Panc1 (cell line): ENCODE measurements around the gene SFRP5. TPM values are rescaled to one million over a fixed set of nuclear protein-coding genes. Genes with fewer than 3 reads are reported as not detected.

Experiments used
- ATAC-seq: fragments of 200-7000 bp; cut with Tn5 transposase; 2 replicates; pipeline ENCODE4 v1.9.1; 2020; ENCODE audit warnings: mild to moderate bottlenecking, moderate library complexity
- BruUV-seq: library from RNA; stranded (reverse); fragments of 400-500 nt; replicated peaks from 2 replicates; lab custom pipeline; 2021; lab: Mats Ljungman, UMichigan
- CTCF ChIA-PET: fragments of 300-600 bp; sonication (Branson Sonifier 250); formaldehyde crosslinking; loops from one replicate; lab custom pipeline; 2022; ENCODE audit warnings: antibody characterized with exemption; lab: Charles Lee
- POLR2A ChIA-PET: fragments of 300-600 bp; sonication (Branson Sonifier 250); formaldehyde crosslinking; loops from one replicate; lab custom pipeline; 2022; ENCODE audit warnings: antibody characterized with exemption; lab: Charles Lee
- DNase-seq: peaks from one replicate; pipeline ENCODE4 v3.0.0-alpha.2; 2010; ENCODE audit warnings: low read depth, low spot score
- H3K27ac ChIP-seq: 2 replicates; pipeline ENCODE4 v1.5.1; 2011; ENCODE audit warnings: mild to moderate bottlenecking, low read length, inconsistent platforms
- H3K27me3 ChIP-seq: fragments of 200-500 bp; sonication (Bioruptor generic); 2 replicates; pipeline ENCODE4 v1.6.0; 2014; ENCODE audit warnings: low read length, inconsistent platforms; ENCODE audit not compliant: control insufficient read depth, insufficient read depth
- H3K36me3 ChIP-seq: fragments of 200-500 bp; sonication (Bioruptor generic); 2 replicates; pipeline ENCODE4 v1.5.1; 2014; ENCODE audit warnings: inconsistent platforms, mild to moderate bottlenecking, low read length, moderate library complexity; ENCODE audit not compliant: control insufficient read depth, insufficient read depth
- H3K4me1 ChIP-seq: 2 replicates; pipeline ENCODE4 v1.5.1; 2011; ENCODE audit warnings: inconsistent platforms, mild to moderate bottlenecking, low read length, moderate library complexity; ENCODE audit not compliant: control insufficient read depth, insufficient read depth
- H3K4me3 ChIP-seq, 2 experiments: 2 replicates each; pipeline ENCODE4 v1.5.1; 2011 to 2012; ENCODE audit warnings: low read depth in 2 of 2, low read length in 2 of 2, mild to moderate bottlenecking in 2 of 2, inconsistent platforms in 1 of 2, moderate library complexity in 1 of 2
- H3K9me3 ChIP-seq: fragments of 200-500 bp; sonication (Bioruptor generic); 2 replicates; pipeline ENCODE4 v1.5.1; 2014; ENCODE audit warnings: low read depth, mild to moderate bottlenecking, inconsistent platforms, low read length, moderate library complexity; ENCODE audit not compliant: control insufficient read depth, insufficient read depth
- POLR2AphosphoS5 ChIP-seq: IDR thresholded peaks from 2 replicates; pipeline ENCODE4 v1.6.1; 2012; ENCODE audit warnings: mild to moderate bottlenecking, low read depth, low read length, moderate library complexity
- REST ChIP-seq, 2 experiments: IDR thresholded peaks; 2 replicates each; pipeline ENCODE4 v1.6.1; 2011 to 2012; ENCODE audit warnings: low read depth in 2 of 2, control low read depth in 1 of 2, low read length in 1 of 2, mild to moderate bottlenecking in 1 of 2, moderate library complexity in 1 of 2; ENCODE audit not compliant: insufficient read depth in 1 of 2
- SIN3A ChIP-seq: IDR thresholded peaks from 2 replicates; pipeline ENCODE4 v1.6.1; 2012; ENCODE audit warnings: low read depth, mild to moderate bottlenecking, low read length, moderate library complexity, borderline replicate concordance; ENCODE audit not compliant: insufficient read depth
- TCF7L2 ChIP-seq: IDR thresholded peaks from 2 replicates; pipeline ENCODE4 v1.6.1; 2011; ENCODE audit warnings: mild to moderate bottlenecking, low read depth, low read length, inconsistent platforms
- in situ Hi-C: cut with HindIII; loops from 2 replicates; pipeline ENCODE4 v1.10.0; 2016; ENCODE audit warnings: low sequenced_read_pairs, low pct_unique_long_range_greater_than_20kb
- intact Hi-C: fragments of 100-400 bp; cut with micrococcal nuclease; formaldehyde crosslinking; loops from one replicate; pipeline ENCODE4 v1.10.0; 2022; ENCODE audit not compliant: unreplicated experiment
- total RNA-seq: library from RNA; stranded (reverse); gene quantifications from one replicate; pipeline ENCODE4 v1.2.1, GENCODE V29; 2021; ENCODE audit not compliant: unreplicated experiment
- TF ChIP-seq, protein P1 (sequence below): fragments of 450-650 bp; IDR thresholded peaks from 2 replicates; pipeline ENCODE4 v1.5.1; 2017; ENCODE audit warnings: mild to moderate bottlenecking

The SFRP5 gene
- total RNA-seq, 1 experiment from 2014 or later: 0.64 TPM

- in situ Hi-C loops: no loop called here
- no TSS peak for BruUV-seq
- Histone ChIP-seq H3K27me3 (peaks cover 9% of the 10 kb centered on the region), H3K36me3 (no peaks in the 10 kb centered on the region), H3K9me3 (no peaks in the 10 kb centered on the region), H3K4me3 (peak overlapping the region; percentile 33 to 40; a peak in 3 of 4 replicates), H3K4me1 (0 out of 2 replicates have a peak, but pooled peaks cover 3% of the 10 kb centered on the region), H3K27ac (no peak overlapping the region)
- TF ChIP-seq, protein P1, sequence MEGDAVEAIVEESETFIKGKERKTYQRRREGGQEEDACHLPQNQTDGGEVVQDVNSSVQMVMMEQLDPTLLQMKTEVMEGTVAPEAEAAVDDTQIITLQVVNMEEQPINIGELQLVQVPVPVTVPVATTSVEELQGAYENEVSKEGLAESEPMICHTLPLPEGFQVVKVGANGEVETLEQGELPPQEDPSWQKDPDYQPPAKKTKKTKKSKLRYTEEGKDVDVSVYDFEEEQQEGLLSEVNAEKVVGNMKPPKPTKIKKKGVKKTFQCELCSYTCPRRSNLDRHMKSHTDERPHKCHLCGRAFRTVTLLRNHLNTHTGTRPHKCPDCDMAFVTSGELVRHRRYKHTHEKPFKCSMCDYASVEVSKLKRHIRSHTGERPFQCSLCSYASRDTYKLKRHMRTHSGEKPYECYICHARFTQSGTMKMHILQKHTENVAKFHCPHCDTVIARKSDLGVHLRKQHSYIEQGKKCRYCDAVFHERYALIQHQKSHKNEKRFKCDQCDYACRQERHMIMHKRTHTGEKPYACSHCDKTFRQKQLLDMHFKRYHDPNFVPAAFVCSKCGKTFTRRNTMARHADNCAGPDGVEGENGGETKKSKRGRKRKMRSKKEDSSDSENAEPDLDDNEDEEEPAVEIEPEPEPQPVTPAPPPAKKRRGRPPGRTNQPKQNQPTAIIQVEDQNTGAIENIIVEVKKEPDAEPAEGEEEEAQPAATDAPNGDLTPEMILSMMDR: no peak
- TF ChIP-seq TCF7L2 (no peak), REST (IDR thresholded peaks at IDR 0.05; ENCODE audit: insufficient read depth in 1 of 2, low read depth in 2 of 2, low read length in 1 of 2) (no peak)
- peak; percentile 82 for ATAC-seq
- CTCF ChIA-PET: no interaction called here
- intact Hi-C loops: no loop called here
- POLR2A ChIA-PET: no interaction called here
- no peak for DNase-seq
Observed at GRCh38 chr10:97771055-97771891, 526 bp downstream of the SFRP5 start.

GRCh38 chr10:97770255-97770654 lies 1.5 kb downstream of the SFRP5 start:
- no peaks in the 10 kb centered on the region for H3K36me3 ChIP-seq
- no TSS peak for BruUV-seq
- ATAC-seq: no peak
- ChIA-PET CTCF (no interaction called here), POLR2A (no interaction called here)
- intact Hi-C loops (no loop called here), in situ Hi-C loops (no loop called here)
- peaks cover 9% of the 10 kb centered on the region for H3K27me3 ChIP-seq
- no peak for TF ChIP-seq TCF7L2
- no peak for TF ChIP-seq REST (IDR thresholded peaks at IDR 0.05; ENCODE audit: insufficient read depth in 1 of 2, low read depth in 2 of 2, low read length in 1 of 2)
- no peak for TF ChIP-seq POLR2AphosphoS5
- TF ChIP-seq, protein P1: no peak
- no peak for TF ChIP-seq SIN3A
- H3K9me3 ChIP-seq: no peaks in the 10 kb centered on the region
- H3K4me3 ChIP-seq: no peak overlapping the region
- H3K4me1 ChIP-seq: 0 out of 2 replicates have a peak, but pooled peaks cover 3% of the 10 kb centered on the region
- H3K27ac ChIP-seq: no peak overlapping the region
- no peak for DNase-seq
